ENCODE results near the gene ARIH1.

Gene ARIH1

GRCh38 chr15:72487070-72487797 lies 13.1 kb downstream of the ARIH1 start:
- FAIRE-seq: no peak

- no peak for FAIRE-seq
These were observed 14.4 kb downstream of the ARIH1 start for GRCh38 chr15:72488558-72488957.

GRCh38 chr15:72489943-72490554 lies 15.9 kb downstream of the ARIH1 start:
- FAIRE-seq: no peak

GRCh38 chr15:72491768-72492167 lies 17.6 kb downstream of the ARIH1 start:
- FAIRE-seq: no peak

GRCh38 chr15:72492733-72493132 lies 18.6 kb downstream of the ARIH1 start:
- no peak for FAIRE-seq

- FAIRE-seq: no peak
These were observed 19.1 kb downstream of the ARIH1 start for GRCh38 chr15:72493220-72493619.

DNA sequence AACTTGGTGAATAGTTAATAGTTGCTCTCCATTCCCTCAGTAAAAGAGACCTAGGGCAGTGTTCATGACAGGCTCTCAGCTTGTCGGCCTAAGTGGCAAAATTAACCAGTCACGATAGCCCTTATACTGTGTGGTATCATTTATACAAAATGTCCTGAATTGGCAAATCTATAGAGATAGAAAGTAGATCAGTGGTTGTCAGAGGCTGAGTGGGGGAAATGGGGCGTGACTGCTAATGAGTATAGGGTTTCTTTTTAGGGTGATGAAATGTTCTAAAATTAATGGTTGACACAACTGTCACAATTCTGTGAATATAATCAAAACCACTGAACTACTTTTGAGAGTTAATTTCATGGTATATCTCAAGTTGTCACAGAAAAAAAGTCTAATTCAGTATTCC lies 20.9 kb downstream of the ARIH1 start:
- FAIRE-seq: no peak

DNA sequence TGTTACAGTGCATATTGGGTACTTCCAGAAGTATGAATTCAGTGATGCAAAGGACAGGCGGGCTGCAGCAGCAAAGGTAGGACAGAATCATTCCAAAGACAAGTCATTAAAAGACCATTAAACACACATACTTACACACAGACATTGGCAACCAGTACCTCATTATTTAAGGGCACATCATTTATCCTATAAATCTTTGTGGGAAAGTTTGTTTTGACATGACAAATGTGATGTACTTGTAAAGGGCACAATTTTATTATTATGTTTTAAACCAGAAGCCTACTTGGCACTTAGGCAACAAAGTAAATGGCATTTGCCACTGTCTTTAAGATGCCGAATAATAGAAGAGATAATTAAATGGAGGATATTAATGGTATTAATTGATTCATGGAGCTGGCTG lies 22.7 kb downstream of the ARIH1 start:
- FAIRE-seq: no peak

DNA sequence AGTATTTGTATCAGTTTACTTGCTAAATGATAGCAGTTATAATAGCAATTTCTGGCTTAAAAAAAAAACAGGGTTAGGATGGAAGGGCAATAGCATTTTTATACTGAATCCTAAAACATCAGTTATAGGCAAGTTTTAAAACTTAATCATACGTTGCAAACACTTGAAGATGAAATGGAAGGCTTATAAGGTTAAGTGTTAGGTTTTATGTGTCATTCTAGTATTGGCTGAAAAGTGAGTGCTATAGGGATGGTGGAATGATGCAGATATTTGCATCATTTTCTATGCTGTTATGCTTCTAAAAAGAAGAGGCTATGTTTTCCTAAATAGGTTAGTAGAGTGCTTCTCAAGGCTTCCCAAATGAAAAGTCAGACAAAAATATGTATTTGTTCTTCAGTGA lies 23.3 kb downstream of the ARIH1 start:
- peak; percentile 11 for FAIRE-seq

DNA sequence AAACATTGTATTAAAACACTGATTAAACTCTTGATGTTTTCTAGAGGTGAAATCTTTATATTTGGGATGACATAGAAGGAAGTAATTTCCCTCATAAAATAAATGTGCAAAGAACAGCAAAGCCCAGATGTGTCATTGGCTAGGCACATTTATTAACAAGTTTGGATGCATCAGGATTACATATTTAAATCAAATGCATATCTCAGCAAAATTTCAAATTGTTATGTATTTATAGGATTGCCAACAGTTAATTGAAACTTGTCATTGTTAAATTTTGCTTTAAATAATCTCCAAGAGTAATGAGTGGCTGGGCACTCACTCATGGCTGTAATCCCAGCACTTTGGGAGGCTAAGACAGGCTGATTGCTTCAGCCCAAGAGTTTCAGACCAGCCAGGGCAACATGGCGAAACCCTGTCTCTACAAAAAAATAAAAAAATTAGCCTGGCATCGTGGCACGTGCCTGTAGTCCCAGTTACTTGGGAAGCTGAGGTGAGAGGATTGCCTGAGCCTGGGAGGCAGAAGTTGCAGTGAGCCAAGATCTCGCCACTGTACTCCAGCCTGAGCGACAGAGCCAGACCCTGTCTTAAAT lies 28.2 kb downstream of the ARIH1 start:
- no peak for FAIRE-seq

- no peak for FAIRE-seq
These were observed 29.0 kb downstream of the ARIH1 start for GRCh38 chr15:72503147-72503546.

- FAIRE-seq: no peak
These were observed 33.4 kb downstream of the ARIH1 start for GRCh38 chr15:72507402-72508092.

- no peak for FAIRE-seq
These were observed 35.4 kb downstream of the ARIH1 start for GRCh38 chr15:72509484-72509883.

DNA sequence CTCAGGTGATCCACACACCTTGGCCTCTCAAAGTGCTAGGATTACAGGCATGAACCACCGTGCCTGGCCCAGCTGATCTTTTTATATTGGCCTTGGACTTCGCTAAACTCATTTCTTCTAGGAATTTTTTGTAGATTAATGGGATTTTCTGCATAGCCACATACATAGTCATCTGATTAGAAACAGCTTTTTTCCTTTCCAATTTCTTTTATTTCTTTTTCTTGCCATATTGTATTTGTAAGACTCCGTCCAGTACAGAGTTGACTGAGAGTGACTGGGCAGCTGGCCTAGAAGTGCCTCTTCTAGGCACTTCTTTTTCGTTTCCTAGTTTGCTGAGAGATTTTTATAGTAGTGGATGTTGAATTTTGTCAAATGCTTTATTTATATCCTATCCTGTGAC lies 37.4 kb downstream of the ARIH1 start:
- FAIRE-seq: no peak

DNA sequence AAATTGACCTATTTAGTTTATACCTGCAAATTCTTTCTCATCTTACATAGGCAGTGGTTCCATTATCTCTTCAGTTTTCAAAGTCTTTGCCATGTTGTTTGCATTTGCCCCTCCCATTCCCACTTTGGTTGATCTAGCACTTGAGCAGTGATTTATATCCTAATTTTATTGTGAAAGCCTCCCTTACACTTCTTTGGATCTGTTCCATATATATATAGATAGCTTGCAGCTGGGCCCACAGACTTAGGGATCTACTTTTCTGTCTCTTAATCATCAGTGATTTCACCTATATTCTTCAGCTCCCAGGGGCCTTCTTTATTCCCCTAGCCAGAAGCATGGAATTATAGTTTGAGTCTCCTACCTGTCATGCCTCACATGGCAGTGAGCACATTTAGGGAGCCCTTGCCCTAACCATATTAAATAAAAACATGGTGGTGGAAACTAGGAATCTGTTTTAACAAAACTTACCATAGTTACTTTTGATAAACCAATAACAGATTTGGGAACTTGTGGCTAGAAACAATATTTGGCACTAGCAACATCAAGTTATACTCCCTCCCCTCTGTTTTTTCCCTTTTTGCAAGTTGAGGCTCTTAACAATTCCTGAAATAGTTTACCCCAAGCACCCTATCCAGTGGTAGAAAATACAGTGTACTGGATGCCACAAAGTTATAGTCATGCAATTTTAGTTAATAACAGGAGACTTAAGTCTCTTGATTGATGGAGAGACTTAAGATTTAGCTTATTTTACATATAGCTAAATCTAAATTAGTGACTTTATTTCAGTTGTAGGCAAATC lies 41.7 kb downstream of the ARIH1 start:
- FAIRE-seq: no peak

DNA sequence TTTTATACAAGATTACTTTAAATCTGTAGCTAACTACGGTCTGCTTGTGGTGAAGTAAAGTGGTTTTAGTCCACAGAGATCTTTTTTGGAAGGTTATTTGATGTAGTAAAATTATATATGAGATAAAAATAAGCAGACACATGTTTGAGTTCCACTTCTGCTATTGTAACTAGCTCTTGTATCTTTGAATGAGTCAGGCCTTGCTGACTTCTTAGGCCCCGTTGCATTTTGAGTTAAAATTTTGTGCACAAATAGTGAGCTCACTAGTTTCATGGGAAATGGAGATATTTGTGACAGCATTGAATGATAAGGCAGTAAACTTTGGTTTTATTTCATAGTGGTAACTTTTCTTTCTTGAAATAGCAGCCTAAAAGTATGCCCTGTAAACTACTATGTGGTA lies 42.6 kb downstream of the ARIH1 start:
- no peak for FAIRE-seq

GRCh38 chr15:72521682-72522081 lies 47.6 kb downstream of the ARIH1 start:
- no peak for FAIRE-seq

GRCh38 chr15:72532991-72533601 lies 59.0 kb downstream of the ARIH1 start:
- no peak for FAIRE-seq

DNA sequence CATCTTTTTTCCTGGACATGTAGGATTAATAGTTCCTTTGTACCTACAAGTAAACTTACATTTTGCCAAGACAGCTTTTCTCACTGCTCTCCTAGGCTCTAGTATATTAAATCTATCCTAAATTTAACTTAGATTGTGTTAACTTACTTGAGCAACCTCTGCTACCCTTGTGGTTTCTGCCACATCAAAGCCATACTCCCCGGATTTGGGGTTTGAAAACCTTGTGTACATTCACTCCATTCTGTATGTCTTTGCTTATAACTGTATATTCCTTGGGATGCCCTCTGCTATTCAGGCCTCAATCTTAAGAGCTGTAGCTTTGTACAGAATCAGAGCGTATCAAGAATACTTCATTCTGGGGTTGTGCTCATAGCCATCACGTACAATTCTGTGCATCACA lies 60.4 kb downstream of the ARIH1 start:
- FAIRE-seq: no peak

DNA sequence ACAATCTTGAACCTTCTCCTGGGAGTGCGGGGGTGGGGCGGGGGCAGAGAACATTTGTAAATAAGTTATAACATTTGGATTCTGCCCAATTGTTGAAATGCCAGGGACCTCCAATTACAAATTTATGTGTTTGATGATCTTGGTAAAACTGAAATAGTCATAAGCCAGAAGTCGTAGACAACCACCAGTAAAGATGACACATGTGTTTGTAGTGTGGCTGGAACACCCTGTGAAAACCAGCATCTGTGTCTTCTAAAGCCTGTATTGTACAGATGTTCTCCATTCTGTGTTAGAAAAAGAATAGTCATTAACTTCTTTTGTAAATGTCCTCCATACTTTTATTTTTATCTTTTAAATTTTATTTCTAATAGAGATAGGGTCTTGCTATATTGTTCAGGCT lies 61.8 kb downstream of the ARIH1 start:
- FAIRE-seq: no peak

- no peak for FAIRE-seq
These were observed 62.4 kb downstream of the ARIH1 start for GRCh38 chr15:72536506-72536905.

DNA sequence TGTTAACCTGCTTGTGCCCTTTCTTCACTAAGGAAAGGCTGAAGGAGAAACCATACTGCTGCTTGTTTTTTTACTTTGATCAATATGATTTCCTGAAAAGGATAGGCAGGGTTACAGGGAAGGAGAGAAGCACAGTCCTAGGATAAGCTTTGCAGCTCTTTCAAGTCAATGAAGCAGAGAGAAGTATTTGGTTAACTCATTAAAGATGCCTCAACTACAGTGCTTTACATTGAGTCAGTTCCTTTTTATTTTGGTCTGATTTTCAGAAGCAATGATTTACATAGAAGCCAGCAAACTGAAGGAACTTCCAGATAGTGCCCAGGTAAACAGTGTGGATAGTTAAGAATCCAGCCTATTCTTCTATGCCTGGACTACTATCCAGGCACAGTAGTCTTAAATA lies 64.8 kb downstream of the ARIH1 start:
- FAIRE-seq: no peak

All from A204.1 (cell line).